Measurements from ENCODE around the gene GALNT18.

GALNT18 gene

GRCh38 chr11:11281626-11282025, 340.2 kb downstream of the GALNT18 start:
- TF ChIP-seq CTCF (IDR thresholded peaks at IDR 0.05; ENCODE audit: insufficient read depth, low read length) (no peak), REST (IDR thresholded peaks at IDR 0.05; ENCODE audit: insufficient replicate concordance, low read depth) (no peak), POLR2AphosphoS5 (IDR thresholded peaks at IDR 0.05; ENCODE audit: low read depth) (no peak), SPI1 (IDR thresholded peaks at IDR 0.05; ENCODE audit: borderline replicate concordance, low read depth) (no peak), GABPA (IDR thresholded peaks at IDR 0.05; ENCODE audit: low read depth) (no peak)
- no peak overlapping the region for H3K4me3 ChIP-seq (replicated peaks; ENCODE audit: insufficient read depth, low read length)
- no peak for DNase-seq (ENCODE audit: low read depth in 1 of 2, low spot score in 1 of 2)
- H3K27me3 ChIP-seq (ENCODE audit: insufficient read depth, poor library complexity, severe bottlenecking): no peaks in the 10 kb centered on the region
- H3K27ac ChIP-seq (replicated peaks): no peak overlapping the region

GRCh38 chr11:11280826-11281225, 341.0 kb downstream of the GALNT18 start:
- Histone ChIP-seq H3K4me3 (replicated peaks; ENCODE audit: insufficient read depth, low read length) (no peak overlapping the region), H3K27ac (replicated peaks) (no peak overlapping the region), H3K27me3 (ENCODE audit: insufficient read depth, poor library complexity, severe bottlenecking) (no peaks in the 10 kb centered on the region)
- no peak for DNase-seq (ENCODE audit: low read depth in 1 of 2, low spot score in 1 of 2)
- TF ChIP-seq POLR2AphosphoS5 (IDR thresholded peaks at IDR 0.05; ENCODE audit: low read depth): no peak
- TF ChIP-seq CTCF (IDR thresholded peaks at IDR 0.05; ENCODE audit: insufficient read depth, low read length): no peak
- no peak for TF ChIP-seq GABPA (IDR thresholded peaks at IDR 0.05; ENCODE audit: low read depth)
- TF ChIP-seq REST (IDR thresholded peaks at IDR 0.05; ENCODE audit: insufficient replicate concordance, low read depth): no peak

- TF ChIP-seq REST (IDR thresholded peaks at IDR 0.05; ENCODE audit: insufficient replicate concordance, low read depth): no peak
- TF ChIP-seq POLR2AphosphoS5 (IDR thresholded peaks at IDR 0.05; ENCODE audit: low read depth): no peak
- TF ChIP-seq GABPA (IDR thresholded peaks at IDR 0.05; ENCODE audit: low read depth): no peak
- no peak for TF ChIP-seq CTCF (IDR thresholded peaks at IDR 0.05; ENCODE audit: insufficient read depth, low read length)
- no peak for TF ChIP-seq SPI1 (IDR thresholded peaks at IDR 0.05; ENCODE audit: borderline replicate concordance, low read depth)
- Histone ChIP-seq H3K4me3 (replicated peaks; ENCODE audit: insufficient read depth, low read length) (no peak overlapping the region), H3K27ac (replicated peaks) (no peak overlapping the region), H3K27me3 (ENCODE audit: insufficient read depth, poor library complexity, severe bottlenecking) (no peaks in the 10 kb centered on the region)
- DNase-seq (ENCODE audit: low read depth in 1 of 2, low spot score in 1 of 2): no peak
These were observed 341.7 kb downstream of the GALNT18 start for GRCh38 chr11:11279956-11280689.
